Omental fat pad (tissue), 4 donors: ENCODE measurements around the gene PRPF18. TPM values are rescaled to one million over a fixed set of nuclear protein-coding genes. Genes with fewer than 3 reads are reported as not detected.

Experiments
- ATAC-seq: fragments of 150-250 bp; one replicate; pipeline ENCODE4 v1.9.1; 2016; ENCODE audit warnings: mild to moderate bottlenecking, moderate library complexity; ENCODE audit not compliant: low FRiP score
- DNase-seq: peaks from one replicate; pipeline ENCODE4 v3.0.0-alpha.2; 2019; ENCODE audit warnings: low spot score
- total RNA-seq, 4 donors: library from RNA; depleted of rRNA; stranded (reverse); fragments of >200 nt; gene quantifications; one replicate each; pipeline ENCODE4 v1.1.0, GENCODE V29; 2016
- TF ChIP-seq, protein P1 (sequence below), 3 donors: fragments of 450-650 bp; IDR thresholded peaks; one replicate each; pipeline ENCODE4 v1.5.1; 2016 to 2017; ENCODE audit warnings: antibody characterized with exemption in 3 of 3, mild to moderate bottlenecking in 3 of 3, moderate library complexity in 2 of 3

Gene PRPF18
- total RNA-seq, 4 donors from 2014 or later = 21.2 to 32.9 (median 25.3) TPM

GRCh38 chr10:13672548-13672947 is 85.8 kb downstream of the PRPF18 start:
- ATAC-seq = no peak
- no peak for DNase-seq
- TF ChIP-seq, protein P1, sequence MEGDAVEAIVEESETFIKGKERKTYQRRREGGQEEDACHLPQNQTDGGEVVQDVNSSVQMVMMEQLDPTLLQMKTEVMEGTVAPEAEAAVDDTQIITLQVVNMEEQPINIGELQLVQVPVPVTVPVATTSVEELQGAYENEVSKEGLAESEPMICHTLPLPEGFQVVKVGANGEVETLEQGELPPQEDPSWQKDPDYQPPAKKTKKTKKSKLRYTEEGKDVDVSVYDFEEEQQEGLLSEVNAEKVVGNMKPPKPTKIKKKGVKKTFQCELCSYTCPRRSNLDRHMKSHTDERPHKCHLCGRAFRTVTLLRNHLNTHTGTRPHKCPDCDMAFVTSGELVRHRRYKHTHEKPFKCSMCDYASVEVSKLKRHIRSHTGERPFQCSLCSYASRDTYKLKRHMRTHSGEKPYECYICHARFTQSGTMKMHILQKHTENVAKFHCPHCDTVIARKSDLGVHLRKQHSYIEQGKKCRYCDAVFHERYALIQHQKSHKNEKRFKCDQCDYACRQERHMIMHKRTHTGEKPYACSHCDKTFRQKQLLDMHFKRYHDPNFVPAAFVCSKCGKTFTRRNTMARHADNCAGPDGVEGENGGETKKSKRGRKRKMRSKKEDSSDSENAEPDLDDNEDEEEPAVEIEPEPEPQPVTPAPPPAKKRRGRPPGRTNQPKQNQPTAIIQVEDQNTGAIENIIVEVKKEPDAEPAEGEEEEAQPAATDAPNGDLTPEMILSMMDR (IDR thresholded peaks at IDR 0.05) = no peak

DNA sequence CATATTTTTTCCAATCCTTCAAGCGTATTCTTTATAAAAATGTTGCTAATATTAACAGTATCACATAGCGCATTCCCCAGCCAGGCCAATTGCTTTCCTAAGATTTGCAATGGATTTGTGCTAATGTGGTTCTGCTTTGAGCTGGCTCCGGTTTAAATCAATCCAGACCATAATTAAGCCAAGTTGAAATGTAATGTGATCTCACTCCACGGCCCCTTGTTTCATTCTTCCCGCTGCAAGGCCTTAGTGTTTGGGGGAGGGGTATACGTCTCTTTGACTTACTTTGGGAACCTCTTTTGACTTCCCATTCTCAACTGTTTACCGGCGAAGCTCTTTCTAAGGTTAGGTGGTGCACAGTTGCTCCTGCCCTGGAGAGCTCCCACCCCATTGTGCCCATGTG is 86.4 kb downstream of the PRPF18 start:
- no peak for DNase-seq
- no peak for ATAC-seq
- TF ChIP-seq, protein P1 (IDR thresholded peaks at IDR 0.05) = no peak

DNA sequence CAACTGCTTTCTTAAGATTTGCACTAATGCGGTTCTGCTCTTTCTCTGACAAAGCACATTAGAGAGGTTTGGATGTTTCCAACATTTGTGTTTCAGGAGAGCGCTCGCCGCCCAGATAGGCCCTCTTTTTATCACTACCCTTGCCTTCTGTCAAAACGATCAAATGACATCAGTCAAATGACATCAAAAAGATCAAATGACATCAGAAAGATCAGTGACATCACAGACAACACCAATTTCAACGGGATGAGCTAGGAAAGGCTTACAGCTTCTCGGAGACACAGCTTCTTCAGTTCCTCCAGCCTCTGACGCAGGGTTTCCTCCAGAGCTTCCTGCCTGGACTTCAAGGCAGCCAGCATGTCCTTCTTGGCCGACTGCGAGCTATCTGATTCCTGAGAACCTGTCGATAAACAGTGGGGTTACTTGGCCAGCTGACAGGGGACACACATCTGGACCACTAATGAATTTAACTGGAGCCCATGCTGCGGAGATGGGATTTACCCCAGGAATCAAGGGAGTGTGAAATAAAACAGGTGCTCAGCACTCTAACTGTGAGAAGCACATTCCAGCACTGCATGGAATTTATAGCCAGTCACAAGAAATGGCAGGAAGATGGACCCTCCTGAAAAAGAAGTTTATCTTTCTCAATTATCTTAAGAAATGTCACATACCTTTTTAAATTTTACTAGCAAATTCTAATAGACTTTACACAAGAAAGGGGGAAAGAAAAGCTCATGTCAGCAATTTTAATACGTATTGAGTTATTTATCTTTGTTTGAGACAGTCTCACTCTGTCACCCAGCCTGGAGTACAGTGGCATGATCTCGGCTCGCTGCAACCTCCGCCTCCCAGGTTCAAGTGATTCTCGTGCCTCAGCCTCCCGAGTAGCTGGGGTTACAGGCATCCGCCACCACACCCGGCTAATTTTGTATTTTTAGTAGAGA is 88.2 kb downstream of the PRPF18 start:
- ATAC-seq (no peak), DNase-seq (no peak)
- TF ChIP-seq, protein P1 (IDR thresholded peaks at IDR 0.05) = no peak

DNA sequence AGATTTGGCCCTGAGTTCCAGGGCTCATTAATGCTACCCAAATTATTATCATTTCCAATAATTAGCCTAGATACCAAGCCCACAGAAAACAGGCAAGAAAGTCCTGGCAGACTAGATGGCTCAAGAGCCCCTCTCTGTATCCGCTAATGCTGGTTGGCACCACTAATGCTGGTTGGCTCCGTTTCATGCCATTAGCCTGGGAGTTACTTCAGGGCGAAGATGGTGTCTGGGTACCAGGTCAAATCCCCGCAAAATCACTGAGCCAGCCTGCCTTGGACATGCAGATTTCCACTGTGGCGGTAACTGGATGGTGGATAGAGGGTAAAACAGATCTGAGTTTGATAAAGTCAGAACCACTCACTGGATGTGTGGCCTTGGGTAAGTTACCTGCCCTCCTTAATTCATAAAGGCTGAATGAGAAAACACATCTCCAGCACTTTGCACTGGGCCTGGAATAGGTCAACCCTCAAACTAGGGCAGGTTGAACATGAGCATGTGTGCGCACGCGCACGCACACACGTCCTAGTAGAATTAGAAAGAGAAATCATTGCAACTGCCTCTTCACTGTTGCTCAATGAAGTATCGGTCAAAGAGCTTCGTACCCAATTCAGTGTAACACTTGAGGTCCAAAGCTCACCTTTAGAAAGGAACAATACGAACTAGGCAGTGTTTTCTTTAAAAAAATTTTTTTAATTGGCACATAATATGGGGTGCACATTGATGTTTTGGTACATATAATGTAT is 91.5 kb downstream of the PRPF18 start:
- no peak for DNase-seq
- TF ChIP-seq, protein P1 (IDR thresholded peaks at IDR 0.05) = no peak

More for the DNA sequence above, 91.5 kb downstream of the PRPF18 start:
- ATAC-seq = no peak

Other genes starting within 250 kb of the PRPF18 start
- 10 to 100 TPM; 28.9 to 41.3 (median 37.9) TPM for gene SEPHS1, start 238.7 kb upstream of the PRPF18 start, total RNA-seq
- gene BEND7, start 58.0 kb upstream of the PRPF18 start, total RNA-seq = 10 to 100 TPM in 2 of 4 donors, 1 to 10 TPM in 2; 9.7 to 22.2 (median 14.3) TPM